Measurements from ENCODE around the gene B3GNT7. TPM values are rescaled to one million over a fixed set of nuclear protein-coding genes. Genes with fewer than 3 reads are reported as not detected.
A peak's percentile ranks its signal among the peaks of the same experiment; 100 is the strongest.

The B3GNT7 gene
- total and polyA plus RNA-seq, 7 donors: 2.9 to 40.9 (median 5.0) TPM

GRCh38 chr2:231391981-231392380 lies 3.5 kb upstream of the B3GNT7 start:
- no peaks in the 10 kb centered on the region for H3K9me3 ChIP-seq
- intact Hi-C loops (cut with DNase I): no loop called here
- TF ChIP-seq EP300 (IDR thresholded peaks at IDR 0.05): no peak
- no peak for TF ChIP-seq POLR2A (IDR thresholded peaks at IDR 0.05)
- no peak for TF ChIP-seq CTCF (IDR thresholded peaks at IDR 0.05)
- TF ChIP-seq POLR2AphosphoS5 (IDR thresholded peaks at IDR 0.05): no peak
- peaks cover 9 to 40% (median 29%) of the 10 kb centered on the region in 3 donors for H3K27me3 ChIP-seq
- no peak overlapping the region for H3K27ac ChIP-seq
- no peak overlapping the region for H3K4me3 ChIP-seq
- WGBS, 2 donors: 70 to 86% methylated on average over 7 of the region's 7 CpGs
- no peaks in the 10 kb centered on the region for H3K36me3 ChIP-seq
- no peak for DNase-seq
- peaks cover 0 to 27% (median 23%) of the 10 kb centered on the region in 4 donors for H3K4me1 ChIP-seq

GRCh38 chr2:231392431-231393148 lies 2.9 kb upstream of the B3GNT7 start:
- DNase-seq: no peak
- 92 to 94% methylated on average over 14 of the region's 14 CpGs for WGBS, 2 donors
- TF ChIP-seq EP300 (IDR thresholded peaks at IDR 0.05) (no peak), POLR2AphosphoS5 (IDR thresholded peaks at IDR 0.05) (no peak), POLR2A (IDR thresholded peaks at IDR 0.05) (no peak), CTCF (IDR thresholded peaks at IDR 0.05) (no peak)
- H3K4me3 ChIP-seq: no peak overlapping the region
- intact Hi-C loops (cut with DNase I): no loop called here
- no peaks in the 10 kb centered on the region for H3K36me3 ChIP-seq
- peaks cover 0 to 27% (median 23%) of the 10 kb centered on the region in 4 donors for H3K4me1 ChIP-seq
- H3K9me3 ChIP-seq: no peaks in the 10 kb centered on the region
- H3K27me3 ChIP-seq: peaks cover 9 to 40% (median 29%) of the 10 kb centered on the region in 3 donors
- H3K27ac ChIP-seq: no peak overlapping the region

- Histone ChIP-seq H3K27ac (no peak overlapping the region), H3K9me3 (no peaks in the 10 kb centered on the region), H3K27me3 (peaks cover 9 to 40% (median 29%) of the 10 kb centered on the region in 3 donors), H3K4me3 (no peak overlapping the region), H3K36me3 (no peaks in the 10 kb centered on the region), H3K4me1 (peaks cover 0 to 19% (median 15%) of the 10 kb centered on the region in 4 donors)
- 71 to 86% methylated on average over 17 of the region's 17 CpGs for WGBS, 2 donors
- no peak for TF ChIP-seq EP300 (IDR thresholded peaks at IDR 0.05)
- no peak for TF ChIP-seq POLR2A (IDR thresholded peaks at IDR 0.05)
- no peak for TF ChIP-seq CTCF (IDR thresholded peaks at IDR 0.05)
- TF ChIP-seq POLR2AphosphoS5 (IDR thresholded peaks at IDR 0.05): no peak
- no peak for DNase-seq
- intact Hi-C loops (cut with DNase I): no loop called here
Observed at GRCh38 chr2:231393149-231394131, 2.1 kb upstream of the B3GNT7 start.

DNA sequence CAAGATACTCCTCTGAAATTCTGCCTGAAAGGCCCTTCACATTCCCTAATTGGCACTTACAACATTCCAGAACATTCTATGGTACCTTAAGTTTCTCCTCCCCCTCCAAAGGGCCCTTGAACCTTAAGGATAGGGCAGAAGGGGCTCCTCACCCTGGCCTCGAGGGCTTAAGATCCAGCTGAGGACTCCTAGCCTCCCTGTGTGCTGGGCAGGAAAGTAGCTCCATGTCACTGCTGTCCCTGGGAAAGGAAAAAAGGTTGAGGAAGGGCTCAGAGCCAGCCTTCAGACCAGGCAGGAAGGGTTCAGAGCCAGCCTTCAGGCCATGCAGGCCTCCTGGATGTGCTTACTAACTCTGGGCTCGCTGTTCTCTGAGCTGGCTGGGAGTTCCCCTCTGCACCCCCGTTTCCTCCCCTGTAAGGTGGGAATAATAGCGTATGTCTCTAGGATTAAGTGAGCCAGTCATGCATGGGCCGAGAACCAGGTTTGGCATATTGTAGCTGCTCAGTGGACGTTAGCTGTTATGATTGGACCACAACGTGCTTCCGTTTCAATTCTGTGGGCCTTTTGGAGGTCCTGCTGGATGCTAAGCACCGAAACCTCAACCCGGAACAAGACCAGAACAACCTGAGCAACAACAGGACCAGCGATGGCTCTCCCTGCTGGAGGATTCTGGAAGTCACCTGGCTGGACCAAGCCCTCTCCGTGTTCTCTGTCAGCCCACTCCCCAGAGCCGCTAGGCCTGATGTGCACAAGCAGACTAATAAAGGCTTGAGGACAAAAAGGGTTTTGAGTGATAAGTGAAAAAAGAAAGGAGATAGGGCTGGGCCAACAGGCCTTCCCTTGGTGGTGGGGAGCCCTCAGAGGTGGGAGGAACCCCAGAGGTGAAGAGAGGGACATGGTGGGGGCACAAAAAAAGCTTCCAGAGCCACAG lies 1.0 kb upstream of the B3GNT7 start:
- Histone ChIP-seq H3K9me3 (no peaks in the 10 kb centered on the region), H3K4me3 (peak overlapping the region in 2 of 4 donors; percentile 49 to 54), H3K27ac (peak overlapping the region in 1 of 4 donors; percentile 68), H3K4me1 (peaks cover 0 to 23% (median 15%) of the 10 kb centered on the region in 4 donors), H3K27me3 (peaks cover 9 to 40% (median 29%) of the 10 kb centered on the region in 3 donors), H3K36me3 (no peaks in the 10 kb centered on the region)
- DNase-seq: no peak
- WGBS, 2 donors: 72 to 78% methylated on average over 13 of the region's 13 CpGs
- intact Hi-C loops (cut with DNase I): no loop called here
- TF ChIP-seq POLR2AphosphoS5 (IDR thresholded peaks at IDR 0.05) (no peak), CTCF (IDR thresholded peaks at IDR 0.05) (peak in 1 of 4 experiments; percentile 45)
